Pons (tissue), 1 donor: Measurements from ENCODE around the gene UPK3B.
A peak's percentile ranks its signal among the peaks of the same experiment; 100 is the strongest.
"Not testable (repeated sequence)": the region's sequence is repeated elsewhere in the genome, so short reads cannot be mapped to it uniquely, and the experiment has no call there.

Experiments
- DNase-seq: peaks from one replicate; pipeline ENCODE4 v3.0.0-alpha.2; 2016; ENCODE audit warnings: low spot score

Gene UPK3B

DNA sequence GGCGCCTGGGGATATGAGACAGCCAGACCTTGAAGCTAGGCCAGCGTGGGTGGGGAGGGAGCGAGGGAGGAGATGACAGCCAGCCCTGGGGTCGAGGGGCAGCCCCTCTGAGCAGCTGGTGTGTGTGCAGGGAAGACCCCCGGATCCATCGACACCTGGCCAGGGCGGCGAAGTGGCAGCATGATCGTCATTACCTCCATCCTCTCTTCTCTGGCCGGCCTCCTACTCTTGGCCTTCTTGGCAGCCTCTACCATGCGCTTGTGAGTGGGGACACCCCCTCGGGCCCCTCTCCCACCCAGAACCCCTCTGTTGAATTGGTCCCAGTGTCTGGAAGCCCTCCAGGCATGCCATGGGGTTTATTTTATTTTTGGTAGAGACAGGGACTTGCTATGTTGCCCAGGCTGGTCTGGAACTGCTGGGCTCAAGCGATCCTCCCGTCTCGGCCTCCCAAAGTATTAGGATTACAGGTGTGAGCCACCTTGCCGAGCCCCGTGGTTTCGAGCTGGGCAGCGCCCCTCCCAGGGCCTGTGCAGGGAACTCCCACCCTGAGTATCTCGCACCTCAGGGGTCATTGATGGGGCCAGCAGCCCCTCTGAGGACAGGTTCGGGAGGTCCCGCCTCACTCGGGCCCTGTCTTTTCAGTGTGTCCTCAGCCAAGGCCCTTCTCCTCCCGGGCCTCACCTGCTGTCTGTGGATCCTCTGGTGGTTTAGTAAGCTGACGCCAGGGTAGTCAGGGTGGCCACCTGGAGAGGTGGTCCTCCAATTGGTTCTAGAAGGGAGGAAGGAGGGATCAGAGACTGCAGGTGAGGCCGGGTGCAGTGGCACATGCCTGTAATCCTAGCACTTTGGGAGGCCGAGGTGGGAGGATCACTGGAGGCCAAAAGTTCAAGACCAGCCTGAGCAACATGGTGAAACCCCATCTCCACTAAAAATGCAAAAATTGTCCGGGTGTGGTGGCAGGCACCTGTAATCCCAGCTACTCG, 3.8 kb downstream of the UPK3B start:
- DNase-seq, result no peak

DNA sequence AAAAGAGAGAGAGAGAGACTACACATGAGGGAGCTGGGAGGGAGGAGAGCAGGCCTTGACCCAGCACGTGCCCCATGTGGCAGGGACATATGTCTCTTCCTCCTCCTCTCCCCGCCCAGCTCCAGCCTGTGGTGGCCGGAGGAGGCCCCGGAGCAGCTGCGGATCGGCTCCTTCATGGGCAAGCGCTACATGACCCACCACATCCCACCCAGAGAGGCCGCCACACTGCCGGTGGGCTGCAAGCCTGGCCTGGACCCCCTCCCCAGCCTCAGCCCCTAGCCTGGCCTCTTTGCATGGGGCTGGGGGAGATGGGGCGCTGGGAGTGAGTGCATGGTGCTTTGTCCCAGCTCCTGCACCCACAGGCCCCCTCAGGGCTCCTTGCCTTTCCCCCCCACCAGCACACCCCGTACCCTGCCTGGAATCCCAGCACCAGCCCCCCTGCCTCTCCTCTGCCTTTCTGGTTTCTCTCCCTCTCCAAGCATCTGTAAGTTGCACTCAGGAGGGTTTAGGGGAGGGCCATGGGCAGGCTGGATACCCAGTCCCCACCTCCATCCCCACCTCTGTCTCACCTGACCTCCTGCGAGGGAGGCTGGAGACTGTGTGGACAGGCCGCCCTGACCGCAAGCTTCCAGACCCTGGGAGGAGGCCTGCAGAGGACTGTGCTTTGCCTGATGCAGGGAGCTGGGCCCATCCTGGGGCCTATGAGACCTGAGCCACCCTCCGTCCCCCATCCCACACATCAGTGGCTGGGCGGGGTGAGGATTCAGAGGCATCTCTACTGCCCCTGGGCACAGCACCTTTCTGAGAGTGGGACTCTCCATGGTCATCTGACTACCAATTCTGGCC, 4.8 kb downstream of the UPK3B start:
- no peak for DNase-seq

- DNase-seq, result no peak
These were observed 5.7 kb downstream of the UPK3B start for GRCh38 chr7:76515999-76516443.

GRCh38 chr7:76516932-76517331, 6.6 kb downstream of the UPK3B start:
- not testable (repeated sequence) for DNase-seq

GRCh38 chr7:76526183-76526582, 15.8 kb downstream of the UPK3B start:
- DNase-seq, result not testable (repeated sequence)

DNA sequence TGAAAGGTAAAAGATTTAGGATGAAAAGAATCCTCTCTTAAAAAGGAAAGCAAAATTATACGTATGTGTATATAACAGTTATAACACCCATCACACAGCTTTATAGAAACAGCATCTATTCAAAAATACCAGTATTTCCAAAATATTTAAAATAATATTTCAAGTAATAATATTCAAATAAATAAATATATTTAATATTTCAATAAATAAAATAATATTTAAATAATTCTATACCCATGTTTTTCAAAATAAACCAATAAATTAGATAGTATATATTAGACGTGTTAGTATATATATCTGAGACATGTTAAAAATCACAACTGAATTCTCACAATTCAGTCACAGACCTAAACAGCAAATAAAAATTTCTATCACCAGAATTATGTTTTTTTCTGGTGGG, 21.3 kb downstream of the UPK3B start:
- not testable (repeated sequence) for DNase-seq

DNA sequence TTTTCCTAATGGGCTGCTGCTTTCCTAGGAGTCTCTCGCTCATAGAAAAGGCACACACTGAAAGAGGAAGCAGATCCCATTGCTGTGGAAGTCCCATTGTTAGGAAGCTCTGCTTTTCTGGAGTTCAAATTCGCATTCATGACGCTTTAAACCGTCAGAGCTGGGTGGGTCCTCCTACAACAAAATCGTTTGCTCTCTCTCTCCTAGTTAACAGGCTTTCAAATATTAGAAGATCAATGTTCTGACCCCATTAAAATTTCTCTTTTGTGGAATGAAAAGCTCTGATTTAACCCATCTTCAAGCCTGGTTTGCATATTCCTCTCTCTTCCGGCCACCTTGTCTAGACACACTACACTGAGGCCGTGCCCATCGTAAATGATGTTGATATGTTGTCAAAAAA, 32.8 kb downstream of the UPK3B start, which contains the start of gene SPDYE16:
Gene SPDYE16 (minus strand): TSS at position 101 of the 400 bp plus-strand sequence. CDS start 1,838 bp downstream, outside the sequence.
- not testable (repeated sequence) for DNase-seq

DNA sequence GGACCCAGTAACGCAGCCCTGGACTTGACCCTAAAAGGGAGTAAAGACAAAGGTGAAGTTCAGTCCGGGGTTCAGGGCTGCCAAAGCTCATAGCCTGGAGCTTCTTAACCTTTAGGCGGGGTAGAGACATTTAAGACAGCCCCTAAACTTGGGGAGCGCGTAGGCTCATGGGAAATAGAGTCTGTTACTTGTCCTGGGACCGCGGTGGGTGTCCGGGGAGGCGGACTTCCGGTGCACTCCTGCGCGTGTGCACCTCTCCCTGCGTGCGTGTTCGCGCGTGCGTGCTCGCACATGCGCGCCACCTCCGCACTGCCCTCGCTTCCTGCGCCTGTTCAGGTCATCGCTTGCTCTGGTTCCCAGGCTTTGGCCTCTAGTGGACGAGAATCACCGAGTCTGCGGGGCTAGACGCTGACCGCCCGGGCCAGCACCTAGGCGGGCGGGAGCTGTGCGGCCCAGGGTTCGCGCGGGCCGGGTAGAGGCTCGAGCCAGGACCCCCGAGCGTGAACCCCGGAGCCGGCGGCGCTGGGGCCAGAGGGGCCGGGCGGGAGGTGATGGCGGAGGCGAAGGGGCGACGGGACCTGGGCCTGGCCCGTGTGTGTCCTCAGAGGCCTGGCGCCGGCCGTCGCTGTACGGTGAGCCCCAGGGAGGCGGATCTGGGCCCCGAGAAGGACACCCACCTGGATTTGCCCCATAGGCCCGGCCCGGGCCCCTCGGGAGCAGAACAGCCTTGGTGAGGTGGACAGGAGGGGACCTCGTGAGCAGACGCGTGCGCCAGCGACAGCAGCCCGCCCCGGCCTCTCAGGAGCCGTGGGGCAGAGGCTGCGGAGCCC, 38.9 kb downstream of the UPK3B start:
- peak; percentile 94 for DNase-seq

GRCh38 chr7:76549855-76550248, 39.5 kb downstream of the UPK3B start:
- DNase-seq, result not testable (repeated sequence)

DNA sequence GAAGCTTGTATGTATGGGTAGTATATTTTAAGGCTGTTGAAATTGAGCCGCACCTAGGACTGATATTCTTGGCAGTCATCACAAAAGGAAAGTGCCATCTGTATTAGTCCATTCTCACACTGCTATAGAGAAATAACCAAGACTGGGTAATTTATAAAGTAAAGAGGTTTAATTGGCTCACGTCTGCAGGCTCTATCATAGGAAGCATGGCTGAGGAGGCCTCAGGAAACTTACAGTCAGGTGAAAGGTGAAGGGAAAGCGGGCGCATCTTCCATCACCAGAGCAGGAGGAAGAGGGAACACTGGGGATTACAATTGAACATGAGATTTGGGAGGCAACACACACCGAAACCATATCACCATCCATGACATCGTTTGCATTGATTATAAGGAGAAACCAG, 41.6 kb downstream of the UPK3B start:
- not testable (repeated sequence) for DNase-seq

DNA sequence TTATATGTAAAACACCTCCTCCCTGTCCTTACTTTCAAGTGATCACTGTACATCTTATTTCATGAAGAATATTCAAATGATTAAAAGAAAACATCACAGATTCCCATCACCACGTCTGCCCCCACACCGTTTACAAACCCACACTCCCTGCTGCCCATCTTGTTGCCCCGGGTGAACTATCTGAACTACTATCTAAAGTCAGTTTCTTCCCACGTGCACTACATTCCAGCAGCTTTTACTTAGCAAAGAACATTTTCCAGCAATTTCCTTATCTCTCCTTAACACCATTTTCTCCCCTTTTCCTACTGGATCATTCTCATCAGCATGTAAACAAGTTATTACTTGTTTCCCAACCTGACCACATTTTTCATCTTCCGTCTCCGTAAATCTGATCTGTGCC, 49.3 kb downstream of the UPK3B start:
- not testable (repeated sequence) for DNase-seq

DNA sequence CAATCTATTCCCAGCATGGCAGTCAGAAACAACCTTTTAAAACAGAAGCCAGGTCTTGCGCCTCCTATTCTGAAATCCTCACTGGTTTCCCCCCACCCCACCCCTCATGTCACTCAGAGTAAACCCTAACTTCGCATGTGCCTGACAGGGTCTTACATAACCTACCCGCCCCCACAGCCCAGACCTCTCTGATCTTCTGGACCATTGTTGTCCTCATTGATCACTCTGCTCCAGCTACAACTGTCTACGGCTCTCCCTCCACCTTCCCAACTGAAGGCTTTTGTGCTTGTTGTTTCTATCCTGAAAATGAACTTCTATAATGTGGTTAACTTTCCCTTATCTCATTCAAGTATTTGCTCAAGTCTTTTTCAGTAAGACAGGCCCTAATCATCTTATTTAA, 49.8 kb downstream of the UPK3B start:
- not testable (repeated sequence) for DNase-seq

- DNase-seq, result not testable (repeated sequence)
These were observed 51.0 kb downstream of the UPK3B start for GRCh38 chr7:76561342-76561741.

DNA sequence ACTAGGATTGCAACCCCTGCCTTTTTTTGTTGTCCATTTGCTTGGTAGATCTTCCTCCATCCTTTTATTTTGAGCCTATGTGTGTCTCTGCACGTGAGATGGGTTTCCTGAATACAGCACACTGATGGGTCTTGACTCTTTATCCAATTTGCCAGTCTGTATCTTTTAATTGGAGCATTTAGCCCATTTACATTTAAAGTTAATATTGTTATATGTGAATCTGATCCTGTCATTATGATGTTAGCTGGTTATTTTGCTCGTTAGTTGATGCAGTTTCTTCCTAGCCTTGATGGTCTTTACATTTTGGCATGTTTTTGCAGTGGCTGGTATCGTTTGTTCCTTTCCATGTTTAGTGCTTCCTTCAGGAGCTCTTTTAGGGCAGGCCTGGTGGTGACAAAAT, 54.6 kb downstream of the UPK3B start:
- not testable (repeated sequence) for DNase-seq
